H1 (cell line): Measurements from ENCODE around the gene GALNT7. TPM values are rescaled to one million over a fixed set of nuclear protein-coding genes. Genes with fewer than 3 reads are reported as not detected.

Experiments
- CTCF ChIA-PET: fragments of 300-600 bp; sonication (Branson Sonifier 250); formaldehyde crosslinking; loops from one replicate; lab custom pipeline; 2021; ENCODE audit not compliant: partially characterized antibody; lab: Charles Lee
- POLR2A ChIA-PET: fragments of 300-600 bp; sonication (Branson Sonifier 250); formaldehyde crosslinking; loops from one replicate; lab custom pipeline; 2021; ENCODE audit warnings: inconsistent platforms; ENCODE audit not compliant: partially characterized antibody; lab: Charles Lee
- DNase-seq, 2 experiments: peaks; one replicate each; pipeline versions ENCODE4 v3.0.0 to v3.0.0-alpha.2; 2010 to 2022; ENCODE audit warnings: low spot score in 2 of 2, low read depth in 1 of 2, mixed read lengths in 1 of 2
- FAIRE-seq: peaks from 2 replicates; lab custom pipeline; 2011; peaks lifted over from hg19 to GRCh38; lab: Jason Lieb, UNC
- H2AFZ ChIP-seq: 2 replicates; pipeline ENCODE4 v1.8.1; 2012; ENCODE audit warnings: low read length, inconsistent platforms
- H2AK5ac ChIP-seq: 2 replicates; pipeline ENCODE4 v1.6.1; 2013; ENCODE audit warnings: low read depth, low read length
- H2BK120ac ChIP-seq: replicated peaks from 2 replicates; pipeline ENCODE3; 2013; ENCODE audit warnings: low read depth, low read length, inconsistent platforms
- H2BK12ac ChIP-seq: 2 replicates; pipeline ENCODE4 v1.6.1; 2013; ENCODE audit warnings: low read depth, low read length
- H2BK15ac ChIP-seq: 2 replicates; pipeline ENCODE4 v1.6.1; 2013; ENCODE audit warnings: low read length
- H2BK20ac ChIP-seq: 2 replicates; pipeline ENCODE4 v1.6.1; 2013; ENCODE audit warnings: low read length
- H2BK5ac ChIP-seq: 2 replicates; pipeline ENCODE4 v1.6.1; 2013; ENCODE audit warnings: low read depth, low read length
- H3K14ac ChIP-seq: 2 replicates; pipeline ENCODE4 v1.6.1; 2013; ENCODE audit warnings: inconsistent platforms; ENCODE audit not compliant: insufficient read length
- H3K18ac ChIP-seq: 2 replicates; pipeline ENCODE4 v1.6.1; 2013; ENCODE audit warnings: low read length; ENCODE audit errors: extremely low read depth
- H3K23ac ChIP-seq: 2 replicates; pipeline ENCODE4 v1.6.1; 2013; ENCODE audit warnings: inconsistent platforms; ENCODE audit not compliant: insufficient read length
- H3K23me2 ChIP-seq: 2 replicates; pipeline ENCODE4 v1.6.1; 2013; ENCODE audit warnings: low read depth, low read length
- H3K27ac ChIP-seq: 2 replicates; pipeline ENCODE4 v1.6.1; 2011; ENCODE audit warnings: low read depth, low read length, inconsistent platforms
- H3K27me3 ChIP-seq, 4 experiments: replicated peaks in 1 of 4; 1 replicate in 1 of 4; 2 replicates in 3 of 4; pipeline versions ENCODE4 v1.6.1 to v1.8.1; 2011 to 2013; ENCODE audit warnings: low read length in 3 of 4, mild to moderate bottlenecking in 3 of 4, inconsistent platforms in 2 of 4, mixed read lengths in 2 of 4, moderate library complexity in 1 of 4; ENCODE audit not compliant: control insufficient read depth in 3 of 4, insufficient read depth in 3 of 4; ENCODE audit errors: extremely low read depth in 1 of 4
- H3K36me3 ChIP-seq, 4 experiments: 2 replicates each; pipeline versions ENCODE4 v1.6.1 to v1.8.1; 2011 to 2013; ENCODE audit warnings: mild to moderate bottlenecking in 4 of 4, low read length in 3 of 4, moderate library complexity in 2 of 4, control low read depth in 1 of 4, inconsistent platforms in 1 of 4; ENCODE audit not compliant: insufficient read depth in 4 of 4, control insufficient read depth in 2 of 4
- H3K4ac ChIP-seq: replicated peaks from 2 replicates; pipeline ENCODE3; 2013; ENCODE audit warnings: low read length, low read depth, mixed read lengths, inconsistent platforms; ENCODE audit not compliant: insufficient read length
- H3K4me1 ChIP-seq, 4 experiments: replicated peaks in 1 of 4; 1 replicate in 1 of 4; 2 replicates in 3 of 4; pipeline versions ENCODE4 v1.6.1 to v1.8.1; 2011 to 2013; ENCODE audit warnings: low read length in 3 of 4, inconsistent platforms in 2 of 4, mixed read lengths in 1 of 4; ENCODE audit not compliant: insufficient read depth in 4 of 4, control insufficient read depth in 3 of 4
- H3K4me2 ChIP-seq, 2 experiments: 2 replicates each; pipeline versions ENCODE4 v1.6.1 to v1.8.1; 2011 to 2013; ENCODE audit warnings: low read depth in 2 of 2, low read length in 2 of 2, control low read depth in 1 of 2, inconsistent platforms in 1 of 2, mild to moderate bottlenecking in 1 of 2; ENCODE audit not compliant: insufficient read depth in 1 of 2
- H3K4me3 ChIP-seq, 4 experiments: fragments of 200-600, 300-600 bp in 1 of 4; sonication (generic), shearing (Covaris generic), sonication (Bioruptor Twin) in 1 of 4; 2 replicates each; pipeline versions ENCODE4 v1.5.1 to v1.8.1; 2011 to 2016; ENCODE audit warnings: low read length in 4 of 4, low read depth in 3 of 4, control low read depth in 2 of 4, inconsistent platforms in 2 of 4, mild to moderate bottlenecking in 2 of 4, mixed read lengths in 1 of 4, moderate library complexity in 1 of 4; ENCODE audit not compliant: insufficient read depth in 2 of 4; ENCODE audit errors: extremely low read depth in 1 of 4
- H3K56ac ChIP-seq: replicated peaks from 2 replicates; pipeline ENCODE3; 2013; ENCODE audit warnings: low read depth, mild to moderate bottlenecking, mixed read lengths, low read length, inconsistent platforms; ENCODE audit not compliant: insufficient read length
- H3K79me1 ChIP-seq: 2 replicates; pipeline ENCODE4 v1.6.1; 2013; ENCODE audit warnings: low read depth, low read length, control low read depth
- H3K79me2 ChIP-seq, 2 experiments: 2 replicates each; pipeline versions ENCODE4 v1.6.1 to v1.8.1; 2012 to 2013; ENCODE audit warnings: low read length in 2 of 2, mild to moderate bottlenecking in 2 of 2, inconsistent platforms in 1 of 2; ENCODE audit not compliant: insufficient read depth in 2 of 2, control insufficient read depth in 1 of 2
- H3K9ac ChIP-seq, 4 experiments: replicated peaks in 1 of 4; 1 replicate in 1 of 4; 2 replicates in 3 of 4; pipeline versions ENCODE4 v1.6.1 to v1.8.1; 2011 to 2013; ENCODE audit warnings: low read depth in 3 of 4, low read length in 3 of 4, control low read depth in 2 of 4, mild to moderate bottlenecking in 2 of 4, moderate library complexity in 2 of 4, inconsistent platforms in 1 of 4; ENCODE audit errors: extremely low read depth in 1 of 4
- H3K9me3 ChIP-seq, 2 experiments: 2 replicates each; pipeline versions ENCODE4 v1.6.1 to v1.8.1; 2012 to 2013; ENCODE audit warnings: mild to moderate bottlenecking in 2 of 2, moderate library complexity in 2 of 2, control low read depth in 1 of 2, inconsistent platforms in 1 of 2, low read depth in 1 of 2, low read length in 1 of 2, mixed read lengths in 1 of 2; ENCODE audit not compliant: insufficient read depth in 2 of 2
- H4K20me1 ChIP-seq, 2 experiments: replicated peaks in 1 of 2; 2 replicates each; pipeline versions ENCODE3 to v1.8.1; 2011 to 2013; ENCODE audit warnings: inconsistent platforms in 2 of 2, low read length in 2 of 2, mild to moderate bottlenecking in 1 of 2; ENCODE audit not compliant: insufficient read depth in 2 of 2, control insufficient read depth in 1 of 2
- H4K5ac ChIP-seq: 2 replicates; pipeline ENCODE4 v1.6.1; 2013; ENCODE audit warnings: low read length, low read depth, mixed read lengths, inconsistent platforms; ENCODE audit not compliant: insufficient read length
- H4K8ac ChIP-seq: 2 replicates; pipeline ENCODE4 v1.8.0; 2013; ENCODE audit warnings: mild to moderate bottlenecking, moderate library complexity, low read length, inconsistent platforms; ENCODE audit not compliant: insufficient read depth; ENCODE audit errors: extremely low read depth
- H4K91ac ChIP-seq: replicated peaks from 2 replicates; pipeline ENCODE3; 2013; ENCODE audit warnings: low read length, mixed read lengths, inconsistent platforms; ENCODE audit not compliant: insufficient read length
- ASH2L ChIP-seq: fragments of 200-600, 300-600 bp; sonication (generic); IDR thresholded peaks from one replicate; pipeline ENCODE4 v1.7.1; 2017; ENCODE audit warnings: low read length
- CHD1 ChIP-seq: IDR thresholded peaks from 2 replicates; pipeline ENCODE4 v1.6.1; 2012; ENCODE audit warnings: low read depth, low read length, improper control_type of control experiment
- KDM1A ChIP-seq: fragments of 200-600, 300-600 bp; sonication (generic); IDR thresholded peaks from 2 replicates; pipeline ENCODE4 v1.7.1; 2016; ENCODE audit warnings: mild to moderate bottlenecking, low read length, borderline replicate concordance
- KDM4A ChIP-seq: IDR thresholded peaks from one replicate; pipeline ENCODE4 v1.7.1; 2012; ENCODE audit warnings: low read depth, mild to moderate bottlenecking, moderate library complexity, low read length, inconsistent platforms; ENCODE audit not compliant: severe bottlenecking
- MAX ChIP-seq: IDR thresholded peaks from 2 replicates; pipeline ENCODE4 v1.6.1; 2012; ENCODE audit warnings: inconsistent platforms
- NANOG ChIP-seq: IDR thresholded peaks from 2 replicates; pipeline ENCODE4 v1.6.1; 2011; ENCODE audit warnings: low read length, low read depth, mild to moderate bottlenecking, inconsistent platforms; ENCODE audit not compliant: insufficient read depth, poor library complexity, severe bottlenecking
- RBBP5 ChIP-seq: IDR thresholded peaks from 2 replicates; pipeline ENCODE4 v1.7.1; 2012; ENCODE audit warnings: low read depth, mild to moderate bottlenecking, inconsistent platforms, low read length, moderate library complexity, borderline replicate concordance
- SP1 ChIP-seq: IDR thresholded peaks from 2 replicates; pipeline ENCODE4 v1.6.1; 2011; ENCODE audit warnings: low read depth, low read length
- TAF7 ChIP-seq: optimal IDR thresholded peaks from 2 replicates; pipeline ENCODE3; 2011; ENCODE audit warnings: low read depth, mild to moderate bottlenecking, inconsistent platforms, low read length, moderate library complexity, borderline replicate concordance
- WGBS, 2 experiments: shearing (Covaris generic) in 1 of 2; methylation state at CpG; one replicate each; pipeline versions ENCODE4 v1.1.6 to v1.1.7; 2013 to 2015; ENCODE audit warnings: low lambda C conversion rate in 2 of 2, mixed read lengths in 2 of 2, inconsistent platforms in 1 of 2, low coverage in 1 of 2, missing lambda C conversion rate in 1 of 2; ENCODE audit not compliant: insufficient replicate concordance in 2 of 2, insufficient coverage in 1 of 2, insufficient read length in 1 of 2; ENCODE audit errors: extremely low coverage in 1 of 2, missing lambda C conversion rate in 1 of 2; 5-methylcytosine and 5-hydroxymethylcytosine counted together
- polyA plus RNA-seq, 7 experiments: library from polyadenylated mRNA; depleted of rRNA in 3 of 7; stranded (reverse) in 5 of 7; unstranded in 2 of 7; fragments of >200 nt in 5 of 7; fragments of 200-250 nt in 2 of 7; gene quantifications; 1 replicate in 5 of 7; 2 replicates in 1 of 7; 4 replicates in 1 of 7; pipeline versions ENCODE4 v1.2.1 to v1.2.3, GENCODE V29; 2011 to 2013; ENCODE audit warnings: missing spikeins in 2 of 7, mixed read lengths in 2 of 7
- total RNA-seq: library from RNA; stranded (reverse); fragmentation: NEBNext Ultra II Directional; extraction: Animal tissue kit (Norgen Biotek cat#: 25700); gene quantifications from 2 replicates; pipeline ENCODE4 v1.2.1, GENCODE V29; 2021

The GALNT7 gene
- total and polyA plus RNA-seq, 2 of the 8 experiments (the other 6 are each of a cell fraction or from before 2014, with no cell fraction given): 22.4 to 85.5 TPM

GRCh38 chr4:173125216-173125812, 43.3 kb upstream of the GALNT7 start:
- Histone ChIP-seq H2BK20ac (no peak overlapping the region), H2BK5ac (no peak overlapping the region), H2BK12ac (no peak overlapping the region), H2AFZ (no peak overlapping the region), H3K4me1 (peaks cover 0 to 3% (median 0%) of the 10 kb centered on the region in 4 experiments; a peak in 1 of 7 replicates), H4K20me1 (no peaks in the 10 kb centered on the region), H3K4me3 (no peak overlapping the region), H3K23ac (no peak overlapping the region), H2AK5ac (no peak overlapping the region), H3K4ac (no peak overlapping the region), H3K9me3 (no peaks in the 10 kb centered on the region), H3K27me3 (no peaks in the 10 kb centered on the region), H2BK120ac (no peak overlapping the region), H4K8ac (no peak overlapping the region), H3K56ac (no peak overlapping the region), H3K79me2 (no peaks in the 10 kb centered on the region), H3K9ac (no peak overlapping the region), H3K14ac (no peak overlapping the region), H4K5ac (no peak overlapping the region), H4K91ac (no peak overlapping the region), H3K4me2 (no peak overlapping the region), H3K18ac (no peak overlapping the region), H3K79me1 (no peaks in the 10 kb centered on the region), H3K36me3 (no peaks in the 10 kb centered on the region), H3K27ac (no peak overlapping the region), H2BK15ac (no peak overlapping the region), H3K23me2 (no peaks in the 10 kb centered on the region)
- FAIRE-seq (no peak), DNase-seq (no peak)
- POLR2A ChIA-PET: no interaction called here
- CTCF ChIA-PET: interaction anchor here (1.2 kb wide), 1 partner anchor 177 kb away, joined by 3 read pairs; no protein-coding TSS in a partner anchor
- 87% methylated on average over 4 of the region's 4 CpGs; no CpG with 5 or more reads in 1 of the 2 experiments for WGBS, 2 experiments
- TF ChIP-seq RBBP5: no peak
- TF ChIP-seq KDM1A: no peak
- no peak for TF ChIP-seq CHD1
- no peak for TF ChIP-seq SP1
- TF ChIP-seq MAX: no peak
- no peak for TF ChIP-seq KDM4A
- no peak for TF ChIP-seq ASH2L
- TF ChIP-seq NANOG: no peak
- TF ChIP-seq TAF7: no peak
